ENCODE data around the gene RAB5A.
"Not testable (repeated sequence)": the region's sequence is repeated elsewhere in the genome, so short reads cannot be mapped to it uniquely, and the experiment has no call there.

Gene RAB5A

GRCh38 chr3:19948226-19948591, 1.3 kb downstream of the RAB5A start:
- no peak for DNase-seq

GRCh38 chr3:19950316-19950715, 3.4 kb downstream of the RAB5A start:
- DNase-seq = no peak

GRCh38 chr3:19954676-19955075, 7.8 kb downstream of the RAB5A start:
- no peak for DNase-seq

- DNase-seq = not testable (repeated sequence)
Observed at GRCh38 chr3:19957354-19957753, 10.5 kb downstream of the RAB5A start.

- DNase-seq = no peak
Observed at GRCh38 chr3:19959505-19959904, 12.6 kb downstream of the RAB5A start.

GRCh38 chr3:19960696-19961095, 13.8 kb downstream of the RAB5A start:
- DNase-seq = no peak

GRCh38 chr3:19961960-19962359, 15.1 kb downstream of the RAB5A start:
- no peak for DNase-seq

- DNase-seq = no peak
Observed at GRCh38 chr3:19967208-19967607, 20.3 kb downstream of the RAB5A start.

GRCh38 chr3:19967812-19968211, 20.9 kb downstream of the RAB5A start:
- DNase-seq = no peak

- no peak for DNase-seq
Observed at GRCh38 chr3:19970327-19970726, 23.4 kb downstream of the RAB5A start.

- DNase-seq = no peak
Observed at GRCh38 chr3:19972054-19972453, 25.2 kb downstream of the RAB5A start.

- not testable (repeated sequence) for DNase-seq
Observed at GRCh38 chr3:19988904-19989303, 42.0 kb downstream of the RAB5A start.

- DNase-seq = no peak
Observed at GRCh38 chr3:19994796-19995195, 47.9 kb downstream of the RAB5A start.

GRCh38 chr3:19997502-19997901, 50.6 kb downstream of the RAB5A start:
- DNase-seq = no peak

GRCh38 chr3:20001932-20002331, 55.0 kb downstream of the RAB5A start:
- no peak for DNase-seq

GRCh38 chr3:20007960-20008359, 61.1 kb downstream of the RAB5A start:
- DNase-seq = no peak

- no peak for DNase-seq
Observed at GRCh38 chr3:20008646-20009045, 61.7 kb downstream of the RAB5A start.

- no peak for DNase-seq
Observed at GRCh38 chr3:20012164-20012563, 65.3 kb downstream of the RAB5A start, which contains the start of gene PP2D1. Gene PP2D1, minus strand, starts transcription at chr3:20012264. Its CDS starts 192 bp downstream, at chr3:20012072.

- no peak for DNase-seq
Observed at GRCh38 chr3:20013396-20013795, 66.5 kb downstream of the RAB5A start.

- no peak for DNase-seq
Observed at GRCh38 chr3:20015525-20015924, 68.6 kb downstream of the RAB5A start.

- not testable (repeated sequence) for DNase-seq
Observed at GRCh38 chr3:20016076-20016475, 69.2 kb downstream of the RAB5A start.

GRCh38 chr3:20022954-20023622, 76.2 kb downstream of the RAB5A start:
- DNase-seq = no peak

GRCh38 chr3:20023623-20024405, 76.9 kb downstream of the RAB5A start:
- no peak for DNase-seq

GRCh38 chr3:20027136-20027535, 80.2 kb downstream of the RAB5A start:
- DNase-seq = no peak

Data from CD4-positive, alpha-beta T cell treated with Interleukin-15 for 1 hour (primary cell).